Left lung (tissue), 10 donors: ENCODE measurements around the gene PCK1. TPM values are rescaled to one million over a fixed set of nuclear protein-coding genes. Genes with fewer than 3 reads are reported as not detected.

Source experiments
- ATAC-seq: fragments of 200-7000 bp; cut with Tn5 transposase; one replicate; pipeline ENCODE4 v1.9.1; 2020; ENCODE audit warnings: moderate library complexity
- DNase-seq, 4 donors: peaks; one replicate each; pipeline ENCODE4 v3.0.0-alpha.2; 2013 to 2020
- H3K27ac ChIP-seq, 2 donors: fragments of 200-600 bp; sonication (generic) in 1 of 2; one replicate each; pipeline versions ENCODE4 v1.5.0 to v1.8.0; 2020 to 2021
- H3K27me3 ChIP-seq, 2 donors: fragments of 200-600 bp; sonication (generic) in 1 of 2; one replicate each; pipeline versions ENCODE4 v1.5.0 to v1.8.0; 2020 to 2021
- H3K36me3 ChIP-seq, 2 donors: fragments of 200-600 bp; sonication (generic) in 1 of 2; one replicate each; pipeline versions ENCODE4 v1.5.0 to v1.8.0; 2020 to 2021
- H3K4me1 ChIP-seq, 2 donors: fragments of 200-600 bp; one replicate each; pipeline ENCODE4 v1.8.0; 2021
- H3K4me3 ChIP-seq, 2 donors: fragments of 200-600 bp; sonication (generic) in 1 of 2; one replicate each; pipeline versions ENCODE4 v1.5.0 to v1.8.0; 2020 to 2021; ENCODE audit warnings: mild to moderate bottlenecking in 1 of 2
- H3K9me3 ChIP-seq, 2 donors: fragments of 200-600 bp; sonication (generic) in 1 of 2; one replicate each; pipeline versions ENCODE4 v1.5.0 to v1.8.0; 2020 to 2021
- intact Hi-C, 2 donors: fragments of 100-400 bp; cut with DNase I; formaldehyde crosslinking; loops; one replicate each; pipeline versions ENCODE4 v1.11.2 to v1.14.2; 2022
- polyA plus RNA-seq, 6 donors: library from polyadenylated mRNA; unstranded; fragments of 120-200 nt; gene quantifications; one replicate each; pipeline ENCODE4 v1.2.1, GENCODE V29; 2013; ENCODE audit not compliant: insufficient read length in 6 of 6
- total RNA-seq, 2 donors: library from RNA; stranded (reverse); fragmentation: NEBNext Ultra II Directional; extraction: Animal tissue kit (Norgen Biotek cat#: 25700); gene quantifications; one replicate each; pipeline ENCODE4 v1.2.1, GENCODE V29; 2021
- TF ChIP-seq, protein P1 (sequence below), 2 donors: fragments of 200-600 bp; sonication (generic) in 1 of 2; IDR thresholded peaks; one replicate each; pipeline versions ENCODE4 v1.5.0 to v1.8.0; 2021; ENCODE audit warnings: antibody characterized with exemption in 2 of 2
- donor health status: DM: no; HTN: yes; CAD: no.
- donor health status: DM: no; HTN: no; CAD: no.

The PCK1 gene
- total and polyA plus RNA-seq, 8 donors = 0.08 to 0.41 (median 0.29) TPM; not detected in 2

GRCh38 chr20:57543754-57544153 lies 17.2 kb upstream of the PCK1 start:
- intact Hi-C loops = no loop called here
- H3K9me3 ChIP-seq = no peaks in the 10 kb centered on the region
- H3K36me3 ChIP-seq = no peaks in the 10 kb centered on the region
- ATAC-seq = no peak
- DNase-seq = no peak
- H3K27me3 ChIP-seq = no peaks in the 10 kb centered on the region
- TF ChIP-seq, protein P1, sequence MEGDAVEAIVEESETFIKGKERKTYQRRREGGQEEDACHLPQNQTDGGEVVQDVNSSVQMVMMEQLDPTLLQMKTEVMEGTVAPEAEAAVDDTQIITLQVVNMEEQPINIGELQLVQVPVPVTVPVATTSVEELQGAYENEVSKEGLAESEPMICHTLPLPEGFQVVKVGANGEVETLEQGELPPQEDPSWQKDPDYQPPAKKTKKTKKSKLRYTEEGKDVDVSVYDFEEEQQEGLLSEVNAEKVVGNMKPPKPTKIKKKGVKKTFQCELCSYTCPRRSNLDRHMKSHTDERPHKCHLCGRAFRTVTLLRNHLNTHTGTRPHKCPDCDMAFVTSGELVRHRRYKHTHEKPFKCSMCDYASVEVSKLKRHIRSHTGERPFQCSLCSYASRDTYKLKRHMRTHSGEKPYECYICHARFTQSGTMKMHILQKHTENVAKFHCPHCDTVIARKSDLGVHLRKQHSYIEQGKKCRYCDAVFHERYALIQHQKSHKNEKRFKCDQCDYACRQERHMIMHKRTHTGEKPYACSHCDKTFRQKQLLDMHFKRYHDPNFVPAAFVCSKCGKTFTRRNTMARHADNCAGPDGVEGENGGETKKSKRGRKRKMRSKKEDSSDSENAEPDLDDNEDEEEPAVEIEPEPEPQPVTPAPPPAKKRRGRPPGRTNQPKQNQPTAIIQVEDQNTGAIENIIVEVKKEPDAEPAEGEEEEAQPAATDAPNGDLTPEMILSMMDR (IDR thresholded peaks at IDR 0.05) = no peak
- no peaks in the 10 kb centered on the region for H3K4me1 ChIP-seq
- no peak overlapping the region for H3K27ac ChIP-seq
- H3K4me3 ChIP-seq = no peak overlapping the region

GRCh38 chr20:57544838-57545564 lies 15.9 kb upstream of the PCK1 start:
- DNase-seq = peak in 1 of 4 donors; percentile 17

DNA sequence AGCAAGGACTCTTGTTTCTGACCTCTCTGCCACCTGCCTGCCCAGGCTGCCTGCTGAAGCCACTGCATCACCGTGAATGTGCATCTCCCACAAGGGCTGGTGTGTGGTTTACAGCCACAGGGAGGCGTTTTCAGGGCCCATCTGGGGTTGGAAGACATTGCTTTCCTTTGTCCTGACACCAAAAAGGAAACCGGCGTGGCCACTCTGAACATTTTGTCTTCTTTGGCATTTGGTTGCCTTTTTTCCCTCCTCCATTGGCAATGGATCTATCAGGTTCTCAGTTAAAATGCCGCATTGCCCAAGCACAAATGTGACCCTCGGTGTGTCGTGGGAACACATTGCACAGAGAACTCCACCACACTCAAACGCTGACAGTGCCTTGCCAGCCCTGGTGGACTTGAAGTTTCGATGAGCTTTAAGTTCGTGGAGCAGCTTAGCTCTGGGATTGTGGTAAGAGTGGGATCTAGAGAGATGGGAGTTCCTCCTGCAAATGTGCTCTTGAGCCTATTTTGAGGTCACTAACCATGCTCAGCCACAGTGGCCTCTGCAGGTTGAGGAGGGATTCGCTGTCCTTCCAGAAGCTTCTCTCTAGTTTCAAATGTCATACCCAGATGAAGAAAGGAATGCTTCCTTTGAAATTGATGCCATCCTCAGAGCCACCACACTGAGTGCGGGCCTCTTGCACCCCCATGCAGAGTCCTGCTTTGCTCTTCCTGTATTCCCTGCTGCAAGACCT lies 14.8 kb upstream of the PCK1 start:
- peak overlapping the region in 1 of 2 donors; percentile 25 for H3K27ac ChIP-seq
- H3K9me3 ChIP-seq = no peaks in the 10 kb centered on the region
- no peaks in the 10 kb centered on the region for H3K36me3 ChIP-seq
- TF ChIP-seq, protein P1 (IDR thresholded peaks at IDR 0.05) = no peak
- intact Hi-C loops = no loop called here
- no peak overlapping the region for H3K4me3 ChIP-seq
- DNase-seq (no peak), ATAC-seq (no peak)
- H3K4me1 ChIP-seq = no peaks in the 10 kb centered on the region
- H3K27me3 ChIP-seq = peaks cover 0 to 9% of the 10 kb centered on the region in 2 donors

More at GRCh38 chr20:57544838-57545564, 15.9 kb upstream of the PCK1 start:
- H3K27me3 ChIP-seq = no peaks in the 10 kb centered on the region
- no peaks in the 10 kb centered on the region for H3K36me3 ChIP-seq
- intact Hi-C loops = no loop called here
- TF ChIP-seq, protein P1 (IDR thresholded peaks at IDR 0.05) = no peak
- ATAC-seq = no peak
- H3K4me3 ChIP-seq = no peak overlapping the region
- H3K9me3 ChIP-seq = no peaks in the 10 kb centered on the region
- no peaks in the 10 kb centered on the region for H3K4me1 ChIP-seq
- H3K27ac ChIP-seq = peak overlapping the region in 1 of 2 donors; percentile 42

- no peaks in the 10 kb centered on the region for H3K9me3 ChIP-seq
- TF ChIP-seq, protein P1 (IDR thresholded peaks at IDR 0.05) = no peak
- H3K36me3 ChIP-seq = no peaks in the 10 kb centered on the region
- H3K27ac ChIP-seq = no peak overlapping the region
- ATAC-seq (peak; percentile 71), DNase-seq (no peak)
- no peak overlapping the region for H3K4me3 ChIP-seq
- intact Hi-C loops = no loop called here
- H3K4me1 ChIP-seq = no peaks in the 10 kb centered on the region
- H3K27me3 ChIP-seq = peaks cover 0 to 12% of the 10 kb centered on the region in 2 donors
These were observed 13.8 kb upstream of the PCK1 start for GRCh38 chr20:57546956-57547649.
